Activated gamma-delta T cell (primary cell): ENCODE data around the gene RAB26.

Source experiments
- DNase-seq: peaks from one replicate; lab custom pipeline; 2025; lab: John Stamatoyannopoulos, UW

The RAB26 gene

DNA sequence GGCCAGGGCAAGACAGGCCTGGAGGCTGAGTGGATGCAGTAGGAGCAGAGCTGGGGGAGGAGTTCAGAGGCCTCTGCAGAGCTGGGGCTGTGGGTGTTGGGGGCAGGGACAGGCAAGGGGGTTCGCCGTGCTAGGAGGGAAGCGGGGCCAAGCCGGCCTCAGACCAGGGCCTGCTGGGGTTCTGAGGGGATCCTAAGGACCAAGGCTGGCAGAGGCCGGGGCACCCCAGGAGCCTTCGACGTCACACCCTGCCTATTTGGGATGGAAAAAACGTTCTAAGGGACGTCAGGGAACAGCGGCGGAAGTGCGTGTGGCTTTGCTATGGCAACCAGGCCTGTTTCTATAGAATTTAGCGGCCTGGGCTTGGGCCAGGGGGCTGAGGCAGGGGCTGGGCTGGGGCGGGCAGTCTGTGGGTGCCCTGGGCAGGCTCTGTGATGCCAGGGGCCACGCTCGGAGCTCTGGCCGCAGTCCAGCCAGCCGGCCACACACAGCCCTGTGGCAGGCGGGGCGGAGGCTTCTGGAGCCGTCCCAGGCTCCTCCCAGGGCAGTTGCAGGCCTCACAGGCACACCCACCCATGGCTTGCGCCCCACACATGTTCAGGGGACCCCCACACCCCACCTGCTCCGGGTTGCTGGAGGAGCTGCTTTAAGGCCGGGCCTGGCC is 10.9 kb downstream of the RAB26 start:
- DNase-seq = no peak

DNA sequence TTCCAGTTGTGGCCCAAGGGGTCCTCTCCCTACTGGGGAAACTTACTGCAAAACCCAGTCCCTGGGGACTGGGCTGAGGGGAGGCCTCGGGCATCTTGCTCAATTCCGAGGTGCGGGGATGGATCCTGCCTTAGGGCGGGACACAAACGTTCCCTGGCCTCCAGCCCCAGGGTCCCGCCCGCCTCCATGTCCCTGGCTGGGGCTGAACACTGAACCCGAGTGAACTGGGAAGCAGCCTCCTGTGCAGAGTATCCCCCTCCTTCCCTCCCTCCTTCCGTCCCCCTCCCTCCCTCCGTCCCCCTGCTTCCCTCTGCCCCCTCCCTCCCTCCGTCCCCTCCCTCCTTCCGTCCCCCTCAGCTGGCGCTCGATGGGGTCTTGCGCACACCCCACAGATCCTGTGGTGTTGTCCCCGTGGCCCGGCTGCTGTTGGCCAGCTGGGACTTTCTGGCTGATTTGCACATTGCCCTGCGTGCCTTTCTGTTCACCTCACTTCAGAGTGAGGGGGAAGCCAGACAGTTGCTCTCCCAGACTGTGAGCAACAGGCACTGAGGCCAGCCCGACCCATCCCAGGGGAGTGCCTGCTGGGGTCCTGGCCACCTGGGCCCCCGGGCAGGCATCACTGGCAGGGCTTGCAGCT is 12.6 kb downstream of the RAB26 start:
- DNase-seq = no peak

DNA sequence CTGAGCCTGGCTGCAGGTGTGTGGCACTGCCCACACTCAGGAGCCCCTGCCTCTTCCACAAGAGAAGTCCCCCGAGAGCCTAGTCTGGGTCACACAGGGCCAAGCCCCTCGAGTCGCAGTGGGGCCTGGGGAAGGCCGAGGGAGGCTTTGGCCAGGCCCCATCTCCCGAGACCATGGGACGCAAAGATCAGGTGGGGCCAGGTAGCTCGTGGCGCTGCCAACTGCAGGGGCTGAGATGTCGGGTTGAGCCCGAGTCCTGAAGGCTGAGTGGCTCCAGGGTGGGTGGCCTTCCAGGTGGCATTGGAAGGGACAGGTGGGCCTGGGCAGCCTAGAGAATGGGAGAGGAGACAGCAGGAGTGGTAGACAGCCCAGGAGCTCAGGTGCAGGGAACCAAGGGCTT is 13.5 kb downstream of the RAB26 start:
- DNase-seq = no peak

DNA sequence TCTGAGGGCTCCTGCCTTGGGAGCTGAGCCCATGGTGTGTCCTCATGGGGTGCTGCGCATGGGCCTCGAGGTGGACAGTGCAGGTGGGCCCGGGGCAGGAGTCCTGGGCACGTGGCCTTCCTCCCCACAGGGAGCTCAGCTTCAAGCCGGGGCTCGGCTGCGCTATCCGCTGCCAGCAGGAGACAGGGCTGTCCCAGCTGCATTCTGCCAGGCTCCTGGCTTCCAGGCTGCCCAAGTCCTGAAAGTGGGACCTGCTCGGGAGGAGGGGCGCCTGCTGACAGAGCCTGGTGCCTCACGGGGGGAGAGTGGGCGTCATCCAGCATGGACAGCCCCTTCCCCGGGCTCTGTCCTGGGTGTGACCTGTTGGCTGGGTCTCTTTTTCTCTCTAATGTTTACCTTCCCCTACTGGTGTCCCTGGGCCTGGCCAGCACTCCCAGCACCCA is 14.3 kb downstream of the RAB26 start:
- DNase-seq = no peak

DNA sequence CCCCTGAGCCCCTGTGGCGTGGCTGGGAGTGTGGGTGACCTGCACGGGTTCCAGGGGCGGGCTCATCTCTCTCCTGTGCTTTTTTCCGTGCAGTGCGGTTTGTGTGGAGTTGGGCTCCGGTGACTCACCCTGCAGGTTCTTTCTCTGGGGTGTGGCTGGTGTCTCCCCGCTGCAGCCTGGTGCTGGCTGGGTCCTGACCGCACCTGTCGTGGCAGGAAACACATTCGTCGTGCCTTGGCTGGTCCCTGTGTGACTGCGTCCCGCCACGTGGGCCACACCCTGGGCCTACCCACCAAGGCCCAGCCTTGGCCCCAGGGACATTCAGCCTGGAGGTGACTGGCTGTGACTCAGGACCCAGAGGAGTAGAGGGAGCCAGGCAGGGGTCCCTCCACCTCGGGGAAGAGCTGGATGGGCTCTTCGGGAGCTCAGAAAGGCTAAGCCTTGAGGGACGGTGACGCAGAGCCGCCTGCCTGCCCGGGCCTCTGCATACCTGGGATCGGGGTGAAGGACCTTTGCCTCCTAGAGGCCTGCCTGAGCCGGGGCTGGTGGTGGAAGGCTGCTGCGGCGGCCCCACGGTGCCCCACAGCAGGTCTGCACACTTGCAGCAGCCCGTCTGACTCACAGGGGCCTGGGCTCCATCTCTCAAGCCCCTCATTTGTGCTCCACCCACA is 14.9 kb downstream of the RAB26 start:
- DNase-seq = no peak

DNA sequence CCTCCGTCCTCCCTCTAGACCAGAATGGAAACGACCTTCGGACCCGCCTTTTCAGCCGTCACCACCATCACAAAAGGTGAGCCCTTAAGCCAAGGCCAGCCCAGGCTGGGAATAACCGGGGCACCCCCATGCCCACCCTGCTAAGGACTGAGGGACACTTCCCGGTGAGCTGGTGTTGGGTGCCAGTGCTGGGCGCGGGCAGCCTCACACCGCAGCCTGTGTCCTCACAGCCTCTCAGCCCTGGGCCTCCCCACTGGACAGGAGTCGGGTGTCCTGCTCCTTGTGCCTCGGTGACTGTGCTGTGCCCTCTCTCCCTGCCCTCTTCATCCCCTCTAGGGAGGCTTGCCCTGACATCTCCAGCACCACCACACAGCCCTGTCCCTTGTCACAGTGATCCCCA is 17.4 kb downstream of the RAB26 start:
- no peak for DNase-seq

DNA sequence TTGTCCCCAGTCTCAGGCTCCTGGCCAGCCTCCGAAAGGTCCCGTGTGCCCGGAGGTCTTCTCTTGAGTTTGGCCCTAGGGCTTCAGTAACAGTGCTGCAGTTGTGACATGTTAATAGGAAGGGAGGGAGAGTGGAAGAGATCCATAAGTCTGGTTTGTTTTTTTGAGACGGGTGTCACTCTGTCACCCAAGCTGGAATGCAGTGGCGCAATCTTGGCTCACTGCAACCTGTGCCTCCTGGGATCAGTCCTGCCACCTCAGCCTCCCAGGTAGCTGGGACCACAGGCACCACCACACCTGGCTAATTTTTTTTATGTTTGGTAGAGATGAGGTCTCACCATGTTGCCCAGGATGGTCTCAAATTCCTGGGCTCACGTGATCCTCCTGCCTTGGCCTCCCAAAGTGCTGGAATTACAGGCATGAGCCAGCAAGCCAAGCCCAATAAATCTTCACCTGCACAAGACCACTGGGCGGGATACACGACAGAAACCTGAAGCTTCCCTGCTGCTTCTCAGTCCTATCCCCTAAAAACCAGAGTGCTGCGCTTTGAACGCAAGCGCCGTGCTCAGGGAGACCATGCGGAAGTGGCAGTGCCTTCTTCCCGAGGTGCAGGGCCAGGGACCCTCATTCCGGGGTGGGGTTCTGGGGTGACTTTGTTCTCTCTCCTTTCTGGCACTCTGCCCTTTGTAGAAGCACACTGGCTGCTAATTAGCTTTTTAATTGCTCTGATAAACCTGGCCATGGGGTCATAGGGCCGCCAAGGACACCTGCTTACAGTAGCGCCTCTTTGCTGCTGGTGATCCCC is 18.0 kb downstream of the RAB26 start:
- DNase-seq = no peak

DNA sequence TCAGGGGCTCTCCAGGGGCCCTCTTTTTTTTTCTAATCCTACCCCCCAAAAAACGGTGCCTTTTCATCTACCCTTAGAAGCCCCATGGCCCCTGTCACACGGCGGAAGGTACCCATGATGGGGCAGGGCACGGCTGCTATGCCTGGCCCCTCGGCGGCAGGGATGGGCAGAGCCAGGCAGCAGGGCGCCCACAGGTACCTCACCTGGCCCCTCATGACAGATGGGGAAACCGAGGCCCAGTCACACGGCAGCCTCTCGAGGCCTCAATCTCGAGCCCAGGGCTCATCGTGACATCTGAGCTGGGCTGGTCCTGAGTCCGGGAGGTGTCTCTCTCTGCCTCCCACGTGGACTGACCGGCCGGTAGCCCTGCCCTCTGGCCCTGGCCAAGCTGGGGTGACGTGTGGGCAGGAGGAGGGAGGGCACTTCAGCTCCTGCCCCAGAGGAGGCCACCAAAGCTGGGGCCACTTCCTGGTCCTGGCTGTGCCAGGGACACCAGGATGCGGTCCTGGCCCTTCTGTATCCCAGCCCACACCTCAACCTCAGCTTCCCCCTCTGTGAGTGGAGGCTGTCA is 18.7 kb downstream of the RAB26 start:
- no peak for DNase-seq

DNA sequence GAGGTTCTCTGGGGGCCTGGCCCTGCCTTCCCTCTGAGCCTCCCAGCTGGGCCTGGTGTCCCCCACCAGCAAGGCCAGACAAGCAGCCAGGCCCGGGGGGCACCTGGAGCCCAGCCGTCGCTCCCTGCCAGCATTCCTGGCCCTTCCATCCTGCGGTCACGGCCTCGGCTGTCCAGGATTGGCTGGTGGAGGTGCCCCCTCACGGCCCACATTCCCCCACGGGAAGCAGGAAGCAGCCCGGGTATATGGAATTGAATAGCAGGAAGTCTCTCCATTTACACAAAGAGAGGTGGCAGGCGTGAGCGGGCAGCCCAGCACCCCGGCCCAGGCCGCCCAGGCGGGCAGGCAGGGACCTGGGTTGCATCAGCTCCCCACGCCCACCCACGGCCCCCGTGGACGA is 21.7 kb downstream of the RAB26 start:
- DNase-seq = no peak

DNA sequence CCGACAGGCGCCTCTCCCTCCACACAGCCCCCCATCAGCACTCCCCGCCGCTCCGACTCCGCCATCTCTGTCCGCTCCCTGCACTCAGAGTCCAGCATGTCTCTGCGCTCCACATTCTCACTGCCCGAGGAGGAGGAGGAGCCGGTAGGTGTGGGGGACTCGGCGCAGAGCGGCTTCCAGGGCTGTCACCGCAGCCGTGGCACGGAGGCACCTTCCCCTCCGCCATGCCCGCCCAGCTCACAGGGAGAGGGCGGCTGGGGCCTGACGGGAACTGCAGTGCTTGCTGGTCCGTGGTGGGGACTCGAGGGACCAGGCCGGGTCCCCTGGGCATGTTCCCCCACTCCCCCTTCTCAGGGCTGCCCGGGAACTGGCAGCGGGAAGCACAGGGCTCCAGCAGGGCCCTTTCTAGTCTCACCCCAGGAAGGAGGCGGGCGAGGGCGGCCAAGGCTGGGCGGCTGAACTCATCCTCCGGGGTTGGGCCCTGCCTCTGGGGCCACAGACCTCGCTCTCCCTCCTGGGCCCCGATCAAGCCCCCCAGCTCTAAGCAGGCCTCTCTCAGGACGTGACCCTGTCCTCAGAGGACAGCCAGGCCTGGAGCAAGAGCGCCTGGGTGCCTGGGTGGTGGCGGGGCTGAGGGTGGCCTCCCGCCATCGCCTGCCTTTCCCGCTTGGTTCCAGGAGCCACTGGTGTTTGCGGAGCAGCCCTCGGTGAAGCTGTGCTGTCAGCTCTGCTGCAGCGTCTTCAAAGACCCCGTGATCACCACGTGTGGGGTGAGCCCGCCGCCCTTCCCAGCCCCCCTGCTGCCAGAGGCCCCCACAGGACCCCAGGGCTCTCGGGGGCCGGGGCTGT is 22.4 kb downstream of the RAB26 start:
- no peak for DNase-seq

DNA sequence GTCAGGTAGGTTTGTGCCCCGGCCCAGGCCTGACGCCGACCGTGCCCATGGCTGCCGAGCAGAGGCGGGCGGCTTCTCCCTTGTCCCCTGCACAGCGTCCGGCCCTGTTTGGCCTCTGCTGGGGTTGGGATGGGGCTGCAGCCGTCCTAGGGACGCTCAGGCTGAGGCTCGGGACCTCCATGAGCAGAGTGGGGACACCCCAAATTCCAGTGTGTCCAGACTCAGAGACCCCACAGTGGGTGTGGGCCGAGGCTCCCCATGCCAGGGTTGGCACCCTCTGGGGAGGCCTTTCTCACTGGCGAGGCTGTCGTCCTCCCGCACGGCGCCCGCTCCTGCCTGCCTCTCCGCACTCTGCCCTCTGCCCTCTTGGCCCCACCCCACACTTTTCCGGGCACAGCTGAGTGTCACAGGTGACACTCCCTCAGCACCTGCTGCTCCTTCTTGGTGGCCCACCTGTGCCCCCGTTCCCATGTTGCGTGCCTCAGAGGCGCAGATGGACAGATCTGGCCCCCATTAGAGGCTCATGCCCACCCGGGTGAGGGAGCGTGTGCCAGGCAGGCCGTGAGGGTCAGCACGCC is 23.3 kb downstream of the RAB26 start:
- DNase-seq = no peak

DNA sequence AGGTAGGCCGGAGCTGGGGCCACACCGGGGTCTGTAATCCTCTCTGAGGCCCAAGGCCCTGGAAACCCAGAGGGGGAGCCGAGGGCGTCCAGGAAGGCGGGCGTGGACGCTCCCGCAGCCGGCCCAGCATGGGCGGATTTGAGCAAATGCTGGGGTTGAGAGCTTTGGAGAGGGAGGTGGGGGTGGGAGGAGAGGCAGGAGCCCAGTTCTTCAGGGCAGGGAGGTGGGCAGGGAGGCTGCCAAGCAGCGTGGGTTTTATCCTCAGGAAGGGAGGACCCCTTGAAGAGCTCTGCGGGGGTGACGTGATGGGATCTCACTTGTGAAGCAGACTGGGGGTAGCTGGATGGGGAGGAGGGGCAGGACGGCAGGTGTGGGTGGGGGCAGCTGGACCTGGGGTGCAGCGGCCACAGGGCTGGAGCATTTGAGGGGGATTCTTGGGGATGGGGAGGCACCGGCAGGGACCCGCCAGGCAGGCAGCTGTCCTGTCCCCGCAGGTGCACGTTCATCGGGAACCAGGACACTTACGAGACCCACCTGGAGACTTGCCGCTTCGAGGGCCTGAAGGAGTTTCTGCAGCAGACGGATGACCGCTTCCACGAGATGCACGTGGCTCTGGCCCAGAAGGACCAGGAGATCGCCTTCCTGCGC is 24.4 kb downstream of the RAB26 start:
- DNase-seq = no peak

DNA sequence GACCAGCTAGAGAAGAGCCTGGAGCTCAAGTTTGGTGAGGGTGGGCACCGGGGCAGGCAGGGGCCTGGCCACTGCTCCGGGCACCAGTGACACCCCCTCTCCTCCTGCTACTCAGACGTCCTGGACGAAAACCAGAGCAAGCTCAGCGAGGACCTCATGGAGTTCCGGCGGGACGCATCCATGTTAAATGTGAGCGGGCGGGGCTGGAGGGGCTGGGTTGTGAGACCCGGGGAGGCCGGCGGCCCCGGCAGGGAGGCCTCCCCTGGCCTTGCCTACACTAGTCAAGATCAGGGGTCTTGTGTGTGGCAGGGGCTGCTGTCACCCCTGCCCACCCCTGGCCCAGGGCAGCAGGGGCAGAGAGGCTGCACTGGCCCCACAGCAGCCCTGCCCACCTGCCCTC is 24.9 kb downstream of the RAB26 start:
- no peak for DNase-seq

DNA sequence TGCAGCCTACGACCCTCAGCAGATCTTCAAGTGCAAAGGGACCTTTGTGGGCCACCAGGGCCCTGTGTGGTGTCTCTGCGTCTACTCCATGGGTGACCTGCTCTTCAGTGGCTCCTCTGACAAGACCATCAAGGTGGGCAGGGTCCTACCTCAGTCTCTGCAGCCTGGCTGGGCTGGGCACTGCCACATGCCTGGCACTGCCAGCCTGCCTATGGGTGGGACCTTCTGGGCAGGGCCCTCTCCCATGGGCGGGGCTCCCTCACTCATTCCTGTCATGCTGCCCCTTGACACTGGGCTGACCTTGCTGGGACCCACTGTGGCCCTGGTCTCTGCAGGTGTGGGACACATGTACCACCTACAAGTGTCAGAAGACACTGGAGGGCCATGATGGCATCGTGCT is 25.5 kb downstream of the RAB26 start:
- no peak for DNase-seq

DNA sequence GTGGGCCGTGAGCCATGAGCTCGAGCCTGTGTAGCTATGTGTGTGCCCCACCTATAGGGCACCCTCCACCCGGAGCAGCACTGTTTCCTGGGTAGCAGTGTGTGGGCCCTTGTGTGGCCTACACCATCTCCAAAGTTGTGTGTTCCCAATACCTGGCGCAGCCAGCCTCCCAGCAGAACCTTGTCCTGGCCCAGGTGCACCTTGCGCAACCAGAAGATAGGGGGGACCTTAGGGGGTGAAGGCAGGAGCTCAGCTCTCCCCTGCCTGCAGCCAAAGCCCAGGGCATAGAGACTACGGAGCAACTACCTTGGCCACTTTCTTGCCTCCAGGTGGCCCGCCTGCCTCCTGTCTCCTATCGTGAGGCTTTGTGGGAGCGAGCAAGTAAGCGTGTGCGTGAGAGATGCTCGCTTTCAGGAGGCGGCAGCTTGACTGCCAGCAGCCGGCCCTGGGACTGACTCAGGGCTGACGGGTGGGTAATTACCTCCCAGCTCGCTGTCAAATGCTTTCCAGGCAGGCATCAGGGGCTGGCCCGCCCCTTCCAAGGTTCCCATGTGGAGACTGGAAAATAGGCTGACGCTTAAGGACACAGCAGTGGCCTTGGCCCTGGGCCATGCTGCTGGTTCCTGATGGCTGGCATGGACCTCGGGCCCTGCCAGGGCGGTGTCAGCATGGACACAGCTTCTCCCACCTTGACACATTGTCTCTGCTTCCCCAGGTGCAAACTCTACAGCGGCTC is 26.1 kb downstream of the RAB26 start:
- DNase-seq = no peak

DNA sequence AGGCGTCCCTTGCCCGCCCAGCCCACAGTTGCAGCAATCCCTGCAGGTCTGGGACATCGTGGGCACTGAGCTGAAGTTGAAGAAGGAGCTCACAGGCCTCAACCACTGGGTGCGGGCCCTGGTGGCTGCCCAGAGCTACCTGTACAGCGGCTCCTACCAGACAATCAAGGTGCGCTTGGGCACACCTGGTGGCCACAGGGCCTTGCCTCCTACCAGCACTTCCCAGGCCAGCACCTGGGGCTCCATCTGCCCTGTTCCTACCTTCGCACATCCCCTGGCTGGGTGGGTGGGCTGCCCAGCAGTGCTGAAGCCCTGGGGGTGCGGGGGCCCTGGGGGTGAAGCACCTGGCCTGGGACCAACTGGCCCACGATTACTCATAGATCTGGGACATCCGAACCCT is 27.0 kb downstream of the RAB26 start:
- no peak for DNase-seq

DNA sequence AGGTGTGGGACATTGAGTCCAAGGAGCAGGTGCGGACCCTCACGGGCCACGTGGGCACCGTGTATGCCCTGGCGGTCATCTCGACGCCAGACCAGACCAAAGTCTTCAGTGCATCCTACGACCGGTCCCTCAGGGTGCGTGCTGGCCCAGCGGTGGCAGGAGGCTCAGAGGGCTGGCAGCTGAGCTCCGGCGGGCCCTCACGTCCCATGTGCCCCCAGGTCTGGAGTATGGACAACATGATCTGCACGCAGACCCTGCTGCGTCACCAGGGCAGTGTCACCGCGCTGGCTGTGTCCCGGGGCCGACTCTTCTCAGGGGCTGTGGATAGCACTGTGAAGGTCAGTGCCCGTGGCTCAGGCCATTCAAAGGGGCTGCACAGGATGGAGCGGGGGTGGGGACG is 27.6 kb downstream of the RAB26 start:
- no peak for DNase-seq

DNA sequence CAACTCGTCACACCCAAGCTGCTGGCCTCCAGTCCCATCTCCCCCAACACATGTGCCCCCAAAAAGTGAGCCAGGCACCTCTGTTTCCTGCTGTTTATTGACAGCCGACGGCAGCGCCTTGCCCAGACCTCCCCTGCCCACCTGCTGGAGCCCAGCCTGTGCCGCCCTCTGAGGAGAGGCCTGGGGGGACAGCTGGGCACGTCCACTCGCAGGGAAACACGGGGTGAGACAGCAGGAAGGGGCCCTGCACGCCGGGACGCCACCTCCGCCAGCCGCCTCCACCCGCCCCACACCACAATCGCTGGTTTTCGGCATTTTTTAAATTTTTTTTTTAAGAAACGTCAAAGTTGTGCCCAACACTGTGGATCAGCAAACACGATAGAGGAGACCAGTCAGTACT is 28.7 kb downstream of the RAB26 start:
- no peak for DNase-seq

DNA sequence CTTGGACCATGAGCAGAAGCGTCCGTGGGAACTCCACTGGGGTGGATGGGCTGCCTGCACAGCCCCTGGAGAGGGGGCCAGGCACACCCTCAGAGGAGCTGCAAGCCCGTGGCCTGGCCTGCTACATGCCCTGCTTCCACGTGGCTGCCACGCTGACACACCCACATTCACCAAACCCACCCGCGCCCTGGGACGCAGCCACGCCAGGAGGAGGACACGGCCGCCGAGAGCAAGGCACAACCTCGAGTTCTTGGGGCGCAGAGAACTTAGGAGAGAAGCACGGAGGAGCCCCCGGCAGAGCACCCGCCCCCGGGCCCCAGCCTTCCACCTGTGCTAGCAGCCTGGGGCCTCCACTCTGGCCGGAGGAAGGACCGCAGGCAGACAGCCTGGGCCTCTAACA is 29.1 kb downstream of the RAB26 start:
- no peak for DNase-seq
